HT-29 (cell line): Measurements from ENCODE around the gene FASTKD2. TPM values are rescaled to one million over a fixed set of nuclear protein-coding genes. Genes with fewer than 3 reads are reported as not detected.
"Not testable (repeated sequence)": the region's sequence is repeated elsewhere in the genome, so short reads cannot be mapped to it uniquely, and the experiment has no call there.

ENCODE experiments used
- DNase-seq: peaks from one replicate; pipeline ENCODE4 v3.0.0-alpha.2; 2015; ENCODE audit warnings: low spot score
- total RNA-seq: library from RNA; depleted of rRNA; stranded (reverse); fragments of >200 nt; shearing (Covaris generic); gene quantifications from 2 replicates; pipeline ENCODE4 v1.2.3, GENCODE V29; 2014

FASTKD2 gene
- total RNA-seq, 1 experiment from 2014 or later, result 17.0 TPM

DNA sequence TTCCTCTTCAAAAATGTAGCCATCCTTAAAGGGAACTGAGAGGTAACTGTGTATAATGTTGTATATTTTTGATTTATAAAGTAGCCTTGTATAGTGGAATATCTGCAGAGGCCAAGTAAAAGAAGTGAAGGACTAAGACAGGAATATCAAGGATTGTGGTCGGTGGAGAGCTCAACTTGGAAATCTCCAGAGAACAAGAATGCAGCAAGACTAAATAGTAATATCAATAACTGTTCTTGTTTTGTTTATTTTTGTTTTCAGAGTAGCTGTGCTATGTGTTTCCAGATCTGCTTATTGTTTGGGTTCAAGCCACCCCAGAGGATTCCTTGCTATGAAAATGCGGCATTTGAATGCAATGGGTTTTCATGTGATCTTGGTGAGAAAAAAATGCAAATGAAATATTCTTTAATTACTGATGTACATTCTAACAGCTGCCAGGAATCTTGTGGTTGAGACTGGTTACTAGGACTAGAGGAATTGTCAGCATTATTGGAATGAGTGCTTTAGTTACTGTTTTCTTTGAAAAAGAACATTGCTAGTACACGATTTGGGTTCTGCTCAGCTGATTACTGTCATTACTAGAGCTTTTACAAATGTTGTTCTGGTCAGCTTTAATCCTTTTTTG lies 25.0 kb downstream of the FASTKD2 start:
- DNase-seq, result no peak

DNA sequence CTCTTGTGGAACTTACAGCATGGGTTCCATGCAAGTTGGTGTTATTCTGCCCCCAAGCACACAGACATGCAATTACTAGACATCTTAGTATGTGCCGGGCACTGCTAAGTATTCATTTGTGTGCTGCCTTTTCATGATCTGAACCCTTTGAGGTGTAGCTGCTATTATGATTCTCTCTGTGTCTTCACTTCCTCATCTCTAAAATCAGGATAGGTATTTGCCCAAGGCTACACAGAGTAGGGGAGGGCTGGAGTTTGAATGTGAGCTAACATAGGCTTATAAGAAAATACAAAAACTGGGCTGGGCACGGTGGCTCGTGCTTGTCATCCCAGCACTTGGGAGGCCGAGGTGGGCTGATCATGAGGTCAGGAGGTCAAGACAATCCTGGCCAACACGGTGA lies 27.2 kb downstream of the FASTKD2 start:
- DNase-seq, result no peak

DNA sequence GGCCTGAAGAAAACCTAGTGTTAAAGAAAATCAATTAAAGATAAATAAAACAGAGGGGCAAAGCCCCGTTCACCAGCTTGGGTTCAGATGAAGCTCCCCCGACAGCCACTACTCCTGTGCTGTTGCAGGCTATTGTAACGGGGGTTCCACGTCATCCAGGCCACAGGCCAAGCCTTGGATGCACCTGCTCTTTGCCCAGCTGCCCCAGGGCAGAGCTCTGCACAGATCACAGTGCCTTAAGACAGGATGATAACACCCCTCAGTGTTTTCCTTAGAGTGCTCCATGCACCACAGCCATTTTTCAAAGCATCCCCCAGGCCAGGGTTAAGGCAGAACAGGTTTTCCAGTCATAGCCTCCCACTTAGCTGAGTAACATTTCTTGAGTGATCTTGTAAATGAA lies 32.0 kb downstream of the FASTKD2 start:
- DNase-seq, result no peak

DNA sequence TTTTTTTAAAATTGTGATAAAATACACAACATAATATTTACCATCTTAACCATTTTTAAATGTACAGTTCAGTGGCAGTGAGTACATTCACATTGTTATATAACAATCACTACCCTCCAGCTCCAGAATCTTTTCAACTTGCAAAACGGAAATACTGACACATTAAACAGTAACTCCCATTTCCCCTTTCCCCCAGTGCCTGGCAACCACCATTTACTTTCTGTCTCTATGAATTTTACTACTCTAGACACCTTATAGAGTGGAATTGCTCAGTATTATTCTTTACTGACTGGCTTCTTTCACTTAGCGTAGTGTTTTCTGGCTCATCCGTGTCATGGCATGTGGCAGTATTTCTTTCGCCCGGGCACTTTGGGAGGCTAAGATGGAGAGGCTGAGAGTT lies 32.6 kb downstream of the FASTKD2 start:
- no peak for DNase-seq

DNA sequence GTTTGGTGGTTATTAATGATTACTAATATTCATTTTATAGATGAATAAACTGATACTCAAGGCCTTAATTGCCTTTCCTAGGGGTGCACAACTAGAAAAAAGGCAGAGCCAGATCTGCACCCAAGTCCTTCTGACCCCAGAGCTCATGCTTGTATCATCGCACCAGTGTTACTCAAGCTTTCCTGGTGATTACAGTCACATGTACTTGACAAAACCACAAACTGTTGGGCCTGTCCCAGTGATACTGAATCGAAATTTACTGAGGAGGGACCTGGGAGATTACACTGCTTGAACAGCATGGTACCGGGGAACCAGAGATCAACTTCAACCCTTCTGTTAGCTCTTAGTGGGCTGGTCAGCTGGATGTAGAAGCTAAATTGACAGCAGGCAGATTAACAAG lies 33.7 kb downstream of the FASTKD2 start:
- DNase-seq, result no peak

DNA sequence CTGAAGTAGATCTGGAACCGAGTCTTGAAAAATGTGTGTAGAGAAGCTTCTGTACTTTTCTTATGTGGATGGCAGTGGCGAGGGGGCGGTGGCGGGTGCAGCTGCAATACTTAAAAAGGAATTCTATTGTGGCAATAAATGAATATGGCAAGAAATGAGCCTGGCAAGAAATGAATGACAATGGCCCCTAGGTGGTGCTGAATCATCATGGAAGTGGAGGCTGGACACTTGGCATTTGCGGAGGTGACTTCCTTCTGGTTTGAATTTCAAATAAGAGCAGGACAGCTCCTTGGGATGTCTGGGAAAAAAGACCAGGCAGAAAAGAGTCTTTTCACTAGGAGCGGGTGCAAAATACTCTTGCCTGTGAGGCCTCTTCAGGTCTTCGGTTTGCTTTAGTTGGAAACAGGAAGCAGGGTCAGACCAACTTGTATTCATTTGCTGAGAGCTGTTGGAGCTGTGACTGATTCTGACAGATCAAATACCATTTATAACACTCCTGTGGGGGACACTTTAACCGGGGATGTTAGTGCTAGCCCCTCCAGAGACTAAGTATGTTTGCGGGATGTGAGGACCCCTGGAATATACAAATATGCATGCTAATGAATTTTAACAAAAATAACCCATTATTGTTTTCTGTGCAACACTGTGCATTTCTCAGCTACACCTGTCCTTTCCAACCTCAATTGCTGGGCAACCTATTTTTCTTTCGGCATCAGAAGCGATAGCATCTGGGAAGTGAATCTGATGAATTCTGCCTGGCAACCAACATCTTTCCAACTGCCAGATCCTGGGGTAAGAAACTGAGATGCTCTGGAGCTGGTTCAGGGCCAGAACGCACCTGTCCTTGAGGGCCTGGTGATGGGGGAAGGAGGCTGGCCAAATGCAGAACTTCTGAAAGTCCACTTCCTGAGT lies 35.4 kb downstream of the FASTKD2 start:
- peak; percentile 82 for DNase-seq

DNA sequence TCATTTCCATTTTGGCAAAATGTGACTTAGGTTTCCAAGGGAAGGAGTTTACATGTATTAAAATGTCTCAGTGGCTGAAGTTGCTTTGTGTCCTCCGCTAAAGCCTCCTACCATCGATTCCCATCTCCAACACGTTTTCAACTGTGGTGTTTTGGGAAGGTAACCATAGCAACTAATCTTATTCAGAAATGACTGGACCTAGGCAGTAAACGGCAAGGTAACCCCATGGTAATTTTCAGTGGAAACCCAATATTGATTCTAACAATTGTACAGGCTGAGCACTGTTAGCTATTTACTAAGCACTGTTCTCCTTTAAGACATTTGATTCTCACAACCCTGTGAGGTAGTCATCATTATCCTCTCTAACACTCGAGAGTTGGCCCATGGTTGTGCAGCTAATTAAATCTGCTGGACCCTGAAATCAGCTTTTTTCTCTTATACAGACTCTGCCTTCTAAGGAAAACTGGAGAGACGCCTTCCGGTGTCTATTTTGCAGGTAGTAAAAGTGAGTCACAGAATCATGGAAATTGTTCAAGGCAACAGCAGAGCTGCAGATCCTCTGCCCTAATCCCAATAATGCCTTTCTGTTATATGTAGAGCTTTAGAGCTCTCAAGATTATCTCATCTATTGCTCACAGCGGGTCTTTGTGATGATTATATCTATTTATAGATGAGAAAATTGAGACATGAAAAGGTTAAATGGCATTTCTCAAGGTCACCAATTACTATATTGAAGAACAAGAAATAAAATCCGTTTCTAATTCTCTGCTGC lies 36.2 kb downstream of the FASTKD2 start:
- no peak for DNase-seq

DNA sequence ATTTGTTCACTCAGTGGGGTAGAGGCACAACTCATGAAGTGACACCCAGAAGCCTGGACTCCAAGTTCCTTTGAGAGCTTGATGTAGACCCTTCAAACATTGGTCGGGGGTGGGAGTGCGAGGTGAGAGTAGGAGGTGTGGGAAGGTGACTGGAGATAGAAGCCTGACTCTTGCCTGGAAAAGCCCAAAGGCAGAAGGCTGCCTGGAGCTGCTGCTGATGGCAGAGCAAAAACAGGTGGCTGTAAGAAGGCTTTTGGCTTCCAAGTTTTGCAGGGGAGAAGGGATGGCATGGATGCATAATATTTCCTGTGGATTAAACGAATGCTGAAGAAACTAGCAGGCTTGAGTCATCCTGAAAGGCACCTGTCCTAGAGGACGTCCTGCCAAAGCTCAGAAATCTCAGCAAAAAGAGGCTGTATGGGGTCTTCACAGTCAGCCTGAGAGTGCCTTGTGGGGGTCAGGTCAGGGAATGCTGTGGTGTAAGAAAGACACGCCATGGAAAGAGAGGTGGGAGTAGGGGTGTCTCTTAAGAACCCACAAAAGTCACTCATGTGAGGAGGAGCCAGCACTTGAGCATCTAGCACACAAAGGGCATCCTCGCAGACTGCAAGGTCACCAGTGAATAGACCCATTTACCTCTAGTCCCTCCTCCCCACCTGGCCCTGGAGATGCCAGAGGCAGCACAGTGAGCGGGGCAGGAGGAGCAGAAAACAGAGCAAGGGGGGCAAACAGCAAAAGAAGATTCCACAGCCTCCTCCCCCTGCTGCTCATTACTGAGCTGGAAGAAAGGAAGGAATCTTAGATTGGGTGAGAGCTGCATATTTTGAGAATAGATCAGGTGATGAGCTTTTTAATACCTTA lies 37.5 kb downstream of the FASTKD2 start:
- DNase-seq, result no peak

DNA sequence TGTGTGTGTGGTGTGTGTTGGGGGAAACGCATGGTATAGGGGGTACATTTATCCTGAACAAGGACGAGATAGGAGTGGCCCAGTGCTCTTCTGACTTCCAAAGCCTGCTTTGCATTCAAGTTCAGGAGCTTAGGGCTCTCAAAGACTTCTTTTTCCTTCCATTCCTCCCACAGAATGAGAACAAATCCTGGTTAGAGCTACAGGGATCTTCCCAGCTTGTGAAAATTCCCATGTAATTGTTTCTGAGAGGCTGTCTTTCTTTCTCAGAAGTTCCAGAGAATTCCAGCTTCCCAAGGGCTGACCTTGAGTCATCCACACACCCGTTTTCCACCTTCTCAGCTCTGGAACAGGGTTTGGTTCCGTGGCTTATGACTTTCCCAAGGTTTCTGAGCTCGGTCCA lies 38.9 kb downstream of the FASTKD2 start:
- no peak for DNase-seq

DNA sequence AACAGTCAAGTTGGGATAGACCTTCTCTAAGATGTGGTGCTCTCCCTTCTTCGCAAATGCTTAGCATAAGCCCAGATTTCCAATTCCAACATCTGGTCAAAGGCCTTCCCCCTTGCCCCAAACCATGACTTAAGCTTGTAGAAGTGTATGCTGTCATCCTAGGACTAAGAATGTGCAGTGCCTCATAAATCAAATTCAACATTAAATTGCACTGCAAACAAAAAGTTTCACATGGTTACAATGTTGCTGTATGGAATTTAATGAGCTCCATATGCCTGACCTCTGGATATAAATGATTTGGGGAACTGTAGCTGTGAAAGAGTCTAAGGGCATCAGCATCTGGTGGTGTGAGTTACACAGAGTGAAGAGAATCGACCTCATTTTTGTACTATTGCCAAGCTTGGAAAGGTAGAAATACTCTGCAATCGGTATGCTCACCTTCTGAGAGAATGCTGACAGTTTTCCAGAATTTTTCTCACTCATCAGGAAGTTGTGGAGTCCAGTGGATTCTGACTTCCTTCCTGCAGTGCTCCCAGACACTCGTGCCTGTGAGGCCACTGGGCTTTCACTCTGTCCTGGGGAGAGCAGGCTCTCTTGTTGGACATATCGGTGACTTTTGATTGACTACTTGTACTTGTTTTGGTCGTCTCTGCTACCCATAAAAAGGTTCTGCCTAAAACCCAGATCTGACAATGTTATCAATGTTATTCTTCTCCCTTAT lies 40.6 kb downstream of the FASTKD2 start:
- no peak for DNase-seq

DNA sequence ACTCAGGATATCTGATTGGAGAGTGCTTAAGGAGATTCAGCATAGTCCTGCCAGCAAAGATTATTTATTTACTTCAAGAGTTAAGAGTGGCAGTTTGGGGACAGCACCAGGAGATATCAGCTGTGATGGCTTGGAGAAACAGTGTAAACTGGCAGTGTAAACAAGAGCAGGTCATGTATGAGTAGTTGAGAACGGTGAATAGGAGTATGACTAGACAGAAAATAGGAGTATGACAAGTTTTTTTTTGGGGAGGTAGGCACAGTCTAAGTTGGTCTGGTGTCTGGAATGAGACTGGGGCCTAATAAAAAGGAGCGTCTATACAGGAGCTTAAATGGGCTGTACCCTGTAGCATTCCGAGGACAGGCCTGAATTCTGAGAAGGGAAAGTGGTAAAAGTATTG lies 42.2 kb downstream of the FASTKD2 start:
- DNase-seq, result not testable (repeated sequence)

DNA sequence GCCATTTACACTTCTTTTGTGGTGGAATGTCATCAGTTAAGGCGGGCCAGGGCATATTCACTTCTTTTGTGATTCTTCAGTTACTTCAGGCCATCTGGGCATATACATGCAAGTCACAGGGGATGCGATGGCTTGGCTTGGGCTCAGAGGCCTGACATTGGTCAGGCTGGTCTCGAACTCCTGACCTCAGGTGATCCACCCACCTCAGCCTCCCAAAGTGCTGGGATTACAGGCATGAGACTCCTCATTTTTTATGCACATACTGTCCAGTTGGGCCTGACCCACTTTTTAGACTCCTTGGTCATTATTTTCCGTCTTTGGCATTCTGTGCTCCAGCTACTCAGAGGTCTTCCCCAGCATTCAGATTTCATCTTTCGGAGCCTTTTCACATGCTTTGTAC lies 47.1 kb downstream of the FASTKD2 start:
- DNase-seq, result not testable (repeated sequence)

DNA sequence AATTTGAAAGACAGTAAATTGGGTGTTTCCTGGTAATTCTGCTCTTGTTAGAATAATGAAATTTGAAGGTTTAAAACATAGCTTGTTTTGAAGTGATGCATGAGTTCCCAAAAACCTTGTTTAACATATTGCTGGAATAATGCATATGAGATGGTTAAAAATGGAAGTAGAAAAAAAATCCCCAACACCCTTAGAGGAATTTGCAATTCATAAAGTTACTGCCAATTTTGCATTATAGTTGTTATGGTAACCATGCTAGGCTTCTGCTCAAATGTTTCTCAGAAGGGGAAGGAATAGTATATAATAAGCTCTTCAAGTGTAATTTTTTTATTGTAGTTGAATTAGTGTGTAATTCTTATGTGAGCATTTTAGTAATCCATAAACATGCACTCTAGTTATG lies 49.1 kb downstream of the FASTKD2 start:
- DNase-seq, result no peak

DNA sequence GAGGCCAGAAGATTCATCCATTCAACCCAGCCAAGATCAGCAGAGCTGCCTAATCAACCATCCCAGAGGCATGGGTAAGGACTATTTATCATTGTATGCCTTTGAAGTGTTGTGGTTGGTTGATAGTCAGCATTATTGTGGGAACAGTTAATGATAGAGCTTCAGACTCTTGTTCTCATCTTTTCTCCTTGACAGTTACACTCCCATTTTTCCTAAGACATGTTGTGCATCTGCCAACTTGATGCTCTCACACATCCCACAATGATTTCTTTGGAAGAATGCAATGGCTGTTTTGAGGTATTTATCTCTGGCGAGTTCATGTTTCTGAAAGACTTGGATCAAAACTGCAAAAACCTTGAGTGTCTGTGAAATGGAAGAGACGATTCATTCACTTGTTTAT lies 55.4 kb downstream of the FASTKD2 start:
- DNase-seq, result no peak

DNA sequence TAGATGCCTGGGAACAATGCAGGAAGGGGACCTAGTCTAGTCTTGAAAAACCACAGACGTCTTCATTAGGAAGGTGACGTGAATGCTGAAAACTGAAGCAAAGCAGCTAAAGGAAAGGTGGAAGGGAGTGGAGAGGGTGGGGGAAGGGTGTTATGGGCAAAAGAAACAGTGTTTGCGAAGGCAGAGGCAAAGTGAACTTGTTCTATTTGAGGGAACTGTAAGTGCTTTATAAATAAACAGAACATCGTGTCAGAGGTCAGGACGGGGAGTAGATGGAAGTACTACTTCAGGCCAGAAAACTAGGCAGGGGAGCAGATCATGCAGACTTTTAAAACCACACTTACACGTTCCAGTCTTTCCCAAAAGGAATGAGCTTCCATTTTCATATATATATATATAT lies 57.8 kb downstream of the FASTKD2 start:
- no peak for DNase-seq

DNA sequence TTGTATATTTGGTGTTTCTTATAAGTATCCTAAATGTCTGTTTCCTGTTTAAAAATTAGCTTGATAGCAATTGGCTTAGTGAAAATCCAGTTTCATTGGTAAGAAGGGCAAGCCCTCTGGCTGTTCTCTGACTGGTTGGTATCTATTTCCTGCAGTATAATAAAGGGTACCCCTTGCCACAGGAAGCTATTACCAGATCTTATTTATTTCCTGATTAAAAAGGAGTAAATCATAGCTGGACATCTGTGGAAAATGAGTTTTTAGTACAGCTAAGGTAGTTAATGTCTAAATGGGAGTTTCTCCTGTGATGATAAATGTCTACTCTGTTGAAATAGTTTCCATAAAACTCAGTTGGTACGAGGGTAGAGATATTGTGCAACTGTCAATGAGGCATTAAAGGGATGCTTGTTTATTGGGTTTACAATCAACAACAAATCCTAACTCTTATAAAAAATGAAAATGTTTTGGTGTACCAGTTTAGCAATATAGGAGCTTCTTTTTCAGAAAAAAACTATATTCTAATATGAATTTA lies 58.7 kb downstream of the FASTKD2 start:
- no peak for DNase-seq

DNA sequence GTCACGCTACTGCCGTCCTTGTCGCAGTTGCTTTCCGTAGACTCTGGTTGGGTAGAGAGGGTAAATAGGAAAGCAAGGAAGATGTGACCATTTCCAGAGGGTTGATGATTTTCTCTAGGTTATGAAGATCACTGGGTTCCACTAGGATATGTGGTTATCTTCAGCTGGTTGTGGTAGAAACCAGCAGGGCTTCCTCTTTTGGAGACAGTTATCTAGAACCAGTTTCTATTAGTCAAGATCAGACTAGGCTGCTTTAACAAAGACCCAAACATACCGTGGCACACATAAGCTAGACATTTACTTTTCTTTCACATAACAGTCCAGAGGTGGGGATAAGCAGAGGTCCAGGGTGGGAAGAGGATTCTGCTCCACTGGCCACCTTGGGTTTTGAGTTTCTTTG lies 59.6 kb downstream of the FASTKD2 start:
- DNase-seq, result no peak

DNA sequence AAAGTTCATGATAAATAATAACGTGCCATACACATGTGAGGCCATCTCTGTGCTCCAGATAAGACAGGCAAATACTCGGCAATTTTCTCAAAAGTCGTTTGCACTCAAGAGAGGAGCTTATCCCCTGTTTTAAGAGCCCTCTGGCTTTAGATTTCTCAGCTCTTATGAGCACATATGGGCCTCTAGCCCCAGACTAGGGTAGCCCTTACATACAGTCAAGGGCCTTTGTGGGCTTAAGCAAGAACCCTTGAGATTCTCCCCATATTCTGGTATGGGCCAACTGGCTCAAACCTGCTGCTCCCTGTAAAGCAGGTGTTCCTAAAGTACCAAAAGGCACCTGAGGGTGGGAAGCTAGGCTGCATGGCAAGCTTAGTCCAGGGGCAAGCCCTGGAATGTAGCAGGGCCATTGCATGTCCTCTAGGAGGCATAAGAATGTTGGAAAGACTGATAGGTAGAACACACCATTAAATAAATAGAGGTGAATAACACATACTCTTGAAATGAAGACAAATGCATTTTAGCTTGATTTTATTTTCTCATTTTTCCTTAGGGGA lies 66.1 kb downstream of the FASTKD2 start:
- no peak for DNase-seq

DNA sequence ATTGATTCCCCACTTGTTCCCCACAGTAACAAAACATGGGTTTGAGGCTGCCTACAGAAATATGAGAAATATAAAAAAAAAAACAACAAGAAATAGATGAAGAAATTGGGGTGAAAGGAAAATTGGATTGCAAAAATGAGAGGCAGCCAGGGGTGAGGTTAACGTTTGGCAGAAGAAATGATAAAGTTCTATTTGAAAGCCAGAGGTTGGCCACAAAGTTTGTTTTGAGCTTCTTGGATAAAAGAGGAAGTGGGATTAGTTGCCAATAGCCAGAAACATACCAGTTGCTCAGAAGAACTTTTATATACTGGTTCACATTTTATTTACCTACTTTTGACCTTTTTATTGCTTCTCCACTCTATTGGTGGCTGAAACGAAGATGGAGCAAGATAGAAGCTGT lies 67.5 kb downstream of the FASTKD2 start:
- DNase-seq, result no peak

DNA sequence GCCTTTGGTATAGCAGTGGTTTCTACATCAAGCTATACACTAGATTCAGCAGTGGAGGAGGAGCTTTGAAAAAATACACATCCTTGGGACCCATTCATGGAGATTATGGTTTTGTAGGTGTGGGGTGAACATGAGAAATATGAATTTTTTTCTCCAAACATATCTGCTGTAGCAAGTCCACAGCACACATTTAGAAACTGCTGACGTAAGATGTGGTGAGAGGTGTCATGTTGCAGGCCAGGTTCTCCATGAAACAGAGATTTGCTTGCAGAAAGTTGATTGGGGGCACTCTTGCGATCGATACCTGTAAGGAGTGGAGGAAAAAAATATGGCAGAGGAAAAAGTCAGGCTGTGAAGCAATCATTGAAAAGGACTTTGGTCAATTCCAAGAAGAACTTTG lies 67.9 kb downstream of the FASTKD2 start:
- DNase-seq, result no peak
